Keratinocyte (primary cell): ENCODE measurements around the gene GSK3A.

ENCODE experiments used
- EZH2 ChIP-seq: IDR thresholded peaks from one replicate; pipeline ENCODE4 v1.6.1; 2012; ENCODE audit warnings: inconsistent platforms, mild to moderate bottlenecking, low read length, moderate library complexity
- TF ChIP-seq, protein P1 (sequence below), 3 experiments: IDR thresholded peaks in 1 of 3; conservative IDR thresholded peaks in 1 of 3; optimal IDR thresholded peaks in 1 of 3; 2 replicates in 2 of 3; 3 replicates in 1 of 3; pipeline versions ENCODE3 to v1.5.1; 2011; ENCODE audit warnings: low read length in 3 of 3, mild to moderate bottlenecking in 3 of 3, moderate library complexity in 2 of 3, control low read depth in 1 of 3, inconsistent platforms in 1 of 3; ENCODE audit not compliant: insufficient read depth in 2 of 3; ENCODE audit errors: extremely low read depth in 1 of 3

- TF ChIP-seq EZH2, result no peak
- TF ChIP-seq, protein P1, sequence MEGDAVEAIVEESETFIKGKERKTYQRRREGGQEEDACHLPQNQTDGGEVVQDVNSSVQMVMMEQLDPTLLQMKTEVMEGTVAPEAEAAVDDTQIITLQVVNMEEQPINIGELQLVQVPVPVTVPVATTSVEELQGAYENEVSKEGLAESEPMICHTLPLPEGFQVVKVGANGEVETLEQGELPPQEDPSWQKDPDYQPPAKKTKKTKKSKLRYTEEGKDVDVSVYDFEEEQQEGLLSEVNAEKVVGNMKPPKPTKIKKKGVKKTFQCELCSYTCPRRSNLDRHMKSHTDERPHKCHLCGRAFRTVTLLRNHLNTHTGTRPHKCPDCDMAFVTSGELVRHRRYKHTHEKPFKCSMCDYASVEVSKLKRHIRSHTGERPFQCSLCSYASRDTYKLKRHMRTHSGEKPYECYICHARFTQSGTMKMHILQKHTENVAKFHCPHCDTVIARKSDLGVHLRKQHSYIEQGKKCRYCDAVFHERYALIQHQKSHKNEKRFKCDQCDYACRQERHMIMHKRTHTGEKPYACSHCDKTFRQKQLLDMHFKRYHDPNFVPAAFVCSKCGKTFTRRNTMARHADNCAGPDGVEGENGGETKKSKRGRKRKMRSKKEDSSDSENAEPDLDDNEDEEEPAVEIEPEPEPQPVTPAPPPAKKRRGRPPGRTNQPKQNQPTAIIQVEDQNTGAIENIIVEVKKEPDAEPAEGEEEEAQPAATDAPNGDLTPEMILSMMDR (optimal IDR thresholded peaks at IDR 0.05 in 1 of 3, IDR thresholded peaks at IDR 0.05 in 1 of 3, conservative IDR thresholded peaks at IDR 0.05 in 1 of 3; ENCODE audit: extremely low read depth in 1 of 3, insufficient read depth in 2 of 3, low read length in 3 of 3), result no peak
These were observed 11.1 kb upstream of the GSK3A start for GRCh38 chr19:42253245-42254088.
